Measurements from ENCODE around the gene ADGRG3. TPM values are rescaled to one million over a fixed set of nuclear protein-coding genes. Genes with fewer than 3 reads are reported as not detected.
"Not testable (repeated sequence)": the region's sequence is repeated elsewhere in the genome, so short reads cannot be mapped to it uniquely, and the experiment has no call there.

The ADGRG3 gene
- polyA plus RNA-seq, 3 donors from 2014 or later = 13.1 to 18.4 (median 15.7) TPM

GRCh38 chr16:57699899-57700298 is 31.8 kb downstream of the ADGRG3 start:
- no peak overlapping the region for H3K27ac Mint-ChIP-seq

GRCh38 chr16:57700781-57701551 is 32.9 kb downstream of the ADGRG3 start:
- H3K36me3 Mint-ChIP-seq = no peaks in the 10 kb centered on the region
- peak overlapping the region in 1 of 6 donors; percentile 14 for H3K27ac Mint-ChIP-seq
- H3K4me1 Mint-ChIP-seq = no peaks in the 10 kb centered on the region
- DNase-seq = no peak
- no peaks in the 10 kb centered on the region for H3K27me3 Mint-ChIP-seq (ENCODE audit: low read depth in 3 of 3)
- H3K4me3 Mint-ChIP-seq = no peak overlapping the region
- H3K9me3 Mint-ChIP-seq = no peaks in the 10 kb centered on the region

More at GRCh38 chr16:57699899-57700298, 31.8 kb downstream of the ADGRG3 start:
- Mint-ChIP-seq H3K27me3 (ENCODE audit: low read depth in 3 of 3) (peaks cover 0 to 2% (median 0%) of the 10 kb centered on the region in 3 donors), H3K4me3 (no peak overlapping the region), H3K9me3 (no peaks in the 10 kb centered on the region), H3K4me1 (no peaks in the 10 kb centered on the region), H3K36me3 (no peaks in the 10 kb centered on the region)
- no peak for DNase-seq

DNA sequence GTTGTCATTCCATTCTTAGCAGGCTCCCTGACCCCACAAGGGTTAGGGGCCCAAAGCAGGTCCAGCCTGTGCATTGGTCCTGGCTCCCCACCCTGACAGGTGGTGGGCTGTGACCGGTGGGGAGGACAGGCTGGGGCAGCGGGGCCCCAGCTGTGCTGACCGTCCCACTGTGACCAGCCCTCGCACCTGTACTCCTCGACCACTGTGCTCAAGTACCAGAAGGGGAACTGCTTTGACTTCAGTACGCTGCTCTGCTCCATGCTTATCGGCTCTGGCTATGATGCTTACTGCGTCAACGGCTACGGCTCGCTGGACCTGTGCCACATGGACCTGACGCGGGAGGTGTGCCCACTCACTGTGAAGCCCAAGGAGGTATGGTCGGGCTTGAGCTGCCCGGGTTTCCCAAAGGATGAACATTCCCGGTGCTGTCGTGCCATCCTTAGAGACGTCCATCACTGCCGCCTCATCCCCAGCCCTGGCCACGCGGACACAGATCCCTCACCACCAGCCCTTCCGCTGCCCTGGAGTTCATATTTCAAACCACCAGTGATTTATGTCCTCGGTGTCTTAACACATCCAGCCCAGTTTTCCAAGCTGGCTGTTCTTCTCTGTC is 33.8 kb downstream of the ADGRG3 start:
- no peaks in the 10 kb centered on the region for H3K9me3 Mint-ChIP-seq
- H3K27me3 Mint-ChIP-seq (ENCODE audit: low read depth in 3 of 3) = no peaks in the 10 kb centered on the region
- H3K27ac Mint-ChIP-seq = no peak overlapping the region
- no peaks in the 10 kb centered on the region for H3K4me1 Mint-ChIP-seq
- no peak for DNase-seq
- H3K36me3 Mint-ChIP-seq = no peaks in the 10 kb centered on the region
- no peak overlapping the region for H3K4me3 Mint-ChIP-seq

DNA sequence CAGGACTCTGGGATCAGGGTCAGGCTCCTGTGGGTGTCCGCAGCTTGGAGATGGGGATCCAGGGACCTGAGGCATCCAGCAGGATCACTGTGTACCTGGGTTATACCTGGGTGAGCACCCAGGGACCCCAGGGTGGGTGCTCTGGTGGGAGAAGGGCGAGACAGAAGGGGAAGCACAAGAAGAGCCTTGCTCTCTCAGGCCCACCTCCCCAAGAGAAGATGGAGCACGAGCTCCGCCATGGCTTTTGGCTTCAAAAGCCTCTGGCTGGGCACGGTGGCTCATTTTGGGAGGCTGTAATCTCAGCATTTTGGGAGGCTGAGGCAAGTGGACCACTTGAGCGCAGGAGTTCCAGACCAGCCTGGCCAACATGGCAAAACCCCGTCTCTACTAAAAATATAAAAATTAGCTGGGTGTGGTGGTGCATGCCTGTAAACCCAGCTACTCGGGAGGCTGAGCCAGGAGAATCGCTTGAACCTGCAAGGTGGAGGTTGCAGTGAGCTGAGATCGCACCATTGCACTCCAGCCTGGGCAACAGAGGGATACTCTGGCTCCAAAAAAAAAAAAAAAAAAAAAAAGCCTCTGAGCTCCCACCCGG is 35.4 kb downstream of the ADGRG3 start:
- Mint-ChIP-seq H3K36me3 (no peaks in the 10 kb centered on the region), H3K27me3 (ENCODE audit: low read depth in 3 of 3) (peaks cover 0 to 3% (median 0%) of the 10 kb centered on the region in 3 donors), H3K4me3 (no peak overlapping the region), H3K9me3 (no peaks in the 10 kb centered on the region), H3K4me1 (no peaks in the 10 kb centered on the region), H3K27ac (no peak overlapping the region)
- DNase-seq = no peak

DNA sequence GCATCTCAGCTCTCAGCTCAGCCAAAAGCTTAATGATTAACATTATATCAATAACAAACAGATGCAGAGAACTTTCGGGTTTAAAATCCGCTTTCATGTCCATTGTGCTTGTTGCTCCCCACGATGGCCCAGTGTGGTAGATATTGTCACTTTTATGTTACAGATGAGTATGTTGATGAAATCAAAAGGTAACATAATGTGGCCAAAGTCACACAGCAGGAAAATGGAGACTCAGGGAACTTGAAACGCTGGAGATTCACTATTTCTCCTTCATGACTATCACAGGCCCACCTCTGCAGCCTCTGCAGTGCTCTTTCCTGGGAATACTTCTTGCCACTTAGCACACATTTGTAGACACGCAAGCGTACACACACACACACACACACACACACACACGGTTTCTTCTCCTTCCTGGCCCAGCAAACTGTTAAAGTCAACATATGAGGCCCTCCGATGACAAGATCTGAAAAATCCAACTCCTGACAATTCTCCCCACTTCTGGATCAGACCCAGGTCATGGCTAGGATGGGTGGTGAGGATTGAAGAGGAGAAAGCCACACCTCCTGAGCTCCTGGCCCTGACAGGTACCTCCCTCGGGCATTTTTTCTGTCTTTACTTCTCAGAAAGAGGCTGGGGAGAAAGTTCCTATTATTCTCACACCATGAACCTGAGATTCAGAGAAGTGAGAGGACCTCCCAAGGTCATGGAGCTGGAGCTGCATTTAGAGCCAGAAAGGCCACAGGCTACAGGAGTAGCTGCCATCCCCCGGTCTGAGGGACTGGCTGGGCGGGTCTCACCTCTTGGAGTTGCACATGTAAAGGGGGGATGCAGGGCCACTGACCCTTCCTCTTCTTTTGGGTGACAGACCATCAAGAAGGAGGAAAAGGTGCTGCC is 36.2 kb downstream of the ADGRG3 start:
- Mint-ChIP-seq H3K27me3 (ENCODE audit: low read depth in 3 of 3) (peaks cover 0 to 3% (median 0%) of the 10 kb centered on the region in 3 donors), H3K4me3 (no peak overlapping the region), H3K9me3 (no peaks in the 10 kb centered on the region), H3K4me1 (no peaks in the 10 kb centered on the region), H3K36me3 (no peaks in the 10 kb centered on the region), H3K27ac (no peak overlapping the region)
- no peak for DNase-seq

DNA sequence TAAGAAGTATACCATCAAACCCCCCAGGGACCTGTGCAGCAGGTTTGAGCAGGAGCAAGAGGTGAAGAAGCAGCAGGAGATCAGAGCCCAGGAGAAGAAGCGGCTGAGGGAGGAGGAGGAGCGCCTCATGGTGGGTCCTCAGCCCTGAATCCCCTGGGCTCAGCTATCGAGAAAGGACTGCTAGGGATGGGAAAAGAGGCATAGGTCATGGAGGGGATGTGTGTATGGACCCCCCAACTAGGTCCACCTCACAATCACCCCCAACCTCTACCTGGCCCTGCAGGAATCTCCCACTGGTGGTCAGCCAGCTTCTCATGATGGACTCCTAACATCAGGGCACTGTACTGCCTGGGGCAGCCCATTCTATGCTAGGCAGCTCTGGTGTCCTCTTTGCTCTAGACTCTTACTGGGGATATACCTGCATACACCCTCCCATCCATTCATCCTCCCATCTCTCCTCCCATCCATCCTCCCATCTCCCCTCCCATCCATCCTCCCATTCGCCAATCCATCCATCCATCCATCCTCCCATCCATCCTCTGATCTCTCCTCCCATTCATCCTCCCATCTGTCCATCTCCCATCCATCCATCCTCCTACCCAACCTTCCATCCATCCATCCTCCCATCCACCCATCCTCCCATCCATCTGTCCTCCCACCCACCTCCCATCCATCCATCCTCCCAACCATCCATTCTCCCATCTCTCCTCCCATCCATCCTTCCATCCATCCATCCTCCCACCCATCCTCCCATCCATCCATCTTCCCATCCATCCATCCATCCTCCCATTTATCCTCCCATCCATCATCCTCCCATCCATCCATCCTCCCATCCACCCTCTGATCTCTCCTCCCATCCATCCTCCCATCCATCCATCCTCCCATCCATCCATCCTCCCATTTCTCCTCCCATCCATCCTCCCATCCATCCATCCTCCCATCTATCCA is 37.1 kb downstream of the ADGRG3 start:
- H3K4me1 Mint-ChIP-seq = no peaks in the 10 kb centered on the region
- H3K9me3 Mint-ChIP-seq = no peaks in the 10 kb centered on the region
- no peak overlapping the region for H3K27ac Mint-ChIP-seq
- no peak for DNase-seq
- H3K36me3 Mint-ChIP-seq = no peaks in the 10 kb centered on the region
- peaks cover 0 to 3% (median 0%) of the 10 kb centered on the region in 3 donors for H3K27me3 Mint-ChIP-seq (ENCODE audit: low read depth in 3 of 3)
- H3K4me3 Mint-ChIP-seq = no peak overlapping the region

- Mint-ChIP-seq H3K36me3 (no peaks in the 10 kb centered on the region), H3K4me3 (no peak overlapping the region), H3K27me3 (ENCODE audit: low read depth in 3 of 3) (peaks cover 0 to 3% (median 0%) of the 10 kb centered on the region in 3 donors), H3K27ac (peak overlapping the region in 2 of 6 donors; percentile 30 to 53), H3K4me1 (no peaks in the 10 kb centered on the region), H3K9me3 (no peaks in the 10 kb centered on the region)
- DNase-seq = no peak
Measured at GRCh38 chr16:57706717-57707116, 38.6 kb downstream of the ADGRG3 start.

DNA sequence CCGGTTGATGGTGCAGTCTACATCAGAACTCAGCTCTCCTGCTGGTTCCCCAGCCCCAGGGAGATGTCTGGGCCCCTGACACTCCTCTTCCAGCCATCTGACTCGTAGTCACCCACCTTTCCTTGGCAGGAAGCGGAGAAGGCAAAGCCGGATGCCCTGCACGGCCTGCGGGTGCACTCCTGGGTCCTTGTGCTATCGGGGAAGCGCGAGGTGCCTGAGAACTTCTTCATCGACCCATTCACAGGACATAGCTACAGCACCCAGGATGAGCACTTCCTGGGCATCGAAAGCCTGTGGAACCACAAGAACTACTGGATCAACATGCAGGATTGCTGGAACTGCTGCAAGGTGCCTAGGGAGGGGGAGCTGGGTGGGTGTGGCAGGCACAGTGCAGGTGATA is 39.2 kb downstream of the ADGRG3 start:
- Mint-ChIP-seq H3K9me3 (no peaks in the 10 kb centered on the region), H3K4me3 (no peak overlapping the region), H3K27me3 (ENCODE audit: low read depth in 3 of 3) (peaks cover 0 to 3% (median 0%) of the 10 kb centered on the region in 3 donors), H3K36me3 (no peaks in the 10 kb centered on the region), H3K4me1 (no peaks in the 10 kb centered on the region), H3K27ac (no peak overlapping the region)
- DNase-seq = no peak

DNA sequence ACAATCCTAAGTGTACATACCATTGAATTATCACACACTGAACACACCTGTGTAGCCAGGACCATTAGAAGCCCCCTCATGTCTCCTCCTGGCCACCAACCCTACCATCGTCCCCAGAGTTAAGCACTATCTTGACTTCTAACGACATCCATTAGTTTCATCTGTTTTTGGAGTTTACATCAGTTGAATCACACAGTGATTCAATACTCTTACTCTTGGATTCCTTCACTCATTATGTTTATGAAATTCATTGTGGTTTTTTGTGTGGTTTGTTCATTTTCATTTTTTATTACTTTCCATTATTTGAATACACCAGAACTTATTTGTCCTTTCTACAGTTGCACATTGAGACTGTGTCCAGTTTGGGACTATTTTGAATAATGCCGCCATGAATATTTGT is 40.1 kb downstream of the ADGRG3 start:
- Mint-ChIP-seq H3K36me3 (no peaks in the 10 kb centered on the region), H3K27me3 (ENCODE audit: low read depth in 3 of 3) (peaks cover 0 to 5% (median 0%) of the 10 kb centered on the region in 3 donors), H3K27ac (no peak overlapping the region), H3K9me3 (no peaks in the 10 kb centered on the region), H3K4me3 (no peak overlapping the region), H3K4me1 (no peaks in the 10 kb centered on the region)
- DNase-seq = no peak

DNA sequence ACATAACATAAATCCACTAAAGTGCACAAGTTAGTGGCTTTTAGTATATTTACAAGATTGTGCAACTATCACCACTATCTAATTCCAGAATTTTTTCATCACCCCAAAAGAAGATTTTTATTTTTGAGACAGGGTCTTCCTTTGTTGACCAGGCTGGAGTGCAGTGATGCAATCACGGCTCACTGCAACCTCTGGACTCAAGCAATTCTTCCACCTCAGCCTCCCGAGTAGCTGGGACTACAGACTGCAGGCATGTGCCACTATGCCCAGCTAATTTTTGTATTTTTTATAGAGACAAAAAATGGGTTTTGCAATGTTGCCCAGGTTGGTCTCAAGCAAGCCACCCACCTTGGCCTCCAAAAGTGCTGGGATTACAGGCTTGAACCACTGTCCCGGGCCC is 41.6 kb downstream of the ADGRG3 start:
- Mint-ChIP-seq H3K27ac (no peak overlapping the region), H3K9me3 (no peaks in the 10 kb centered on the region), H3K4me1 (no peaks in the 10 kb centered on the region), H3K36me3 (no peaks in the 10 kb centered on the region), H3K27me3 (ENCODE audit: low read depth in 3 of 3) (peaks cover 0 to 5% (median 0%) of the 10 kb centered on the region in 3 donors), H3K4me3 (no peak overlapping the region)
- DNase-seq = no peak

GRCh38 chr16:57711346-57711745 is 43.2 kb downstream of the ADGRG3 start:
- H3K4me1 Mint-ChIP-seq = no peaks in the 10 kb centered on the region
- no peak overlapping the region for H3K4me3 Mint-ChIP-seq
- H3K27me3 Mint-ChIP-seq (ENCODE audit: low read depth in 3 of 3) = peaks cover 0 to 5% (median 0%) of the 10 kb centered on the region in 3 donors
- DNase-seq = no peak
- no peak overlapping the region for H3K27ac Mint-ChIP-seq
- H3K9me3 Mint-ChIP-seq = no peaks in the 10 kb centered on the region
- no peaks in the 10 kb centered on the region for H3K36me3 Mint-ChIP-seq

DNA sequence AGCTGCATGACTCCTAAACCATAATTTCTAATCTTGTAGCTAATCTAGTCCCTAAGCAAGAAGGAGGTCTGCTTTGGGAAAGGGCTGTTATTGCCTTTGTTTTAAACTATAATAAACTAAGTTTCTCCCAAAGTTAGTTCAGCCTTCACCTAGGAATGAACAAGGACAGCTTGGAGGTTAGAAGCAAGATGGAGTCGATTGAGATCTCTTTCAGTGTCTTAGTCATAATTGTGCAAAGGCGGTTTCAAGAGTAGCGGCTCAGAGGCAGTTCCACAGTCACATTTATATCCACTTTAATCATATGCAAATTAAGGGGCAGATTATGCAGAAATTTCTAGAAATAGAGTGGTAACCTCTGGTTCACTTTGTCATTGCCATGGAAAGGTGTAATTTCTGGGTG is 43.9 kb downstream of the ADGRG3 start:
- H3K27me3 Mint-ChIP-seq (ENCODE audit: low read depth in 3 of 3) = peaks cover 0 to 5% (median 0%) of the 10 kb centered on the region in 3 donors
- H3K4me1 Mint-ChIP-seq = no peaks in the 10 kb centered on the region
- no peak for DNase-seq
- no peaks in the 10 kb centered on the region for H3K9me3 Mint-ChIP-seq
- H3K4me3 Mint-ChIP-seq = no peak overlapping the region
- H3K27ac Mint-ChIP-seq = no peak overlapping the region
- H3K36me3 Mint-ChIP-seq = no peaks in the 10 kb centered on the region

- H3K27me3 Mint-ChIP-seq (ENCODE audit: low read depth in 3 of 3); H3K4me1 Mint-ChIP-seq; H3K4me3 Mint-ChIP-seq; H3K9me3 Mint-ChIP-seq; H3K27ac Mint-ChIP-seq; DNase-seq; H3K36me3 Mint-ChIP-seq: not testable (repeated sequence)
Measured at GRCh38 chr16:57712569-57712968, 44.5 kb downstream of the ADGRG3 start.

All from immature natural killer cell (primary cell).